GM19023 (cell line): ENCODE data around the gene OSBPL9.

Source experiments
- ATAC-seq: cut with Tn5 transposase; IDR thresholded peaks from one replicate; pipeline ENCODE4 v1.9.1; 2021; ENCODE audit warnings: mild to moderate bottlenecking, moderate library complexity; ENCODE audit not compliant: unreplicated experiment

The OSBPL9 gene

DNA sequence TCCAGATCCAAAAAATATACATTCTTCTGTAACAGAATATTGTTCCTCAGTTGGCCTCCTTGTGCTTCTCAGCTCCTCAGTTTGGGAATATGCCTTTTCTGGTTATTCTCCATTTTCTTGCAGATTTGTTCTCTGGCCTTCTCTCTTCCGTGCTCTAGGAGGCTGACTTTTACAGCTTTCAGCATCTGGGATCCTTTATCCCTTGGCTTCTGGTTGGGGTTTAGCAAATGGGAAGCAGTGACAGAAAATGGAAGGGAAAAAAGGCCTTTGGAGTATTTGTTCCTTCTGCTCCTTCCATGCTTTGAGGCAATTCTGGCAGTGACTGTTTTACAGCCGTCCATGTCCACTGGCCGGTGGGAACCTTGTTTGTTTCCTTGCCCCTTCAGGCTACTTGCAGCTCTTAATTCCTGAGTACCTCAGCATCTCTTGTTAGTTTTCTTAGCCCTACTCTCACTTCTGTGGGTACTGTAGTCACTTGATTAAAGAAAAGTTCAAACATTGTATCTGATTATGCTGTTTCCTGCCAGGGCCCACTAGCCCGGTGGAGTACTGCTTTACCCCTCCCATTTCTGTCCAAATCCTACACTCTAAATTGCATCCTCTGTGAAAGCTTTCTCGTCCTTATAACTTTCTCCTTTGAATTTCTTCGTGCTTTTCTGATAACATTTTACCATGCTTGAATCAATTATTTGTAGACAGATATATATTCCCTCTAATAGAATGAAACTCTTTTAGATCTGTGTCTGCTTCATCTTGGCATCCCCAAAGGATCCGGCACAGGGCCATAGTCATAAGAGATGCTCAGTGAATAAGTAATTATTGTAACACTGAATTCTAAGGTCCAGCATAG lies 118.2 kb downstream of the OSBPL9 start:
- no peak for ATAC-seq

DNA sequence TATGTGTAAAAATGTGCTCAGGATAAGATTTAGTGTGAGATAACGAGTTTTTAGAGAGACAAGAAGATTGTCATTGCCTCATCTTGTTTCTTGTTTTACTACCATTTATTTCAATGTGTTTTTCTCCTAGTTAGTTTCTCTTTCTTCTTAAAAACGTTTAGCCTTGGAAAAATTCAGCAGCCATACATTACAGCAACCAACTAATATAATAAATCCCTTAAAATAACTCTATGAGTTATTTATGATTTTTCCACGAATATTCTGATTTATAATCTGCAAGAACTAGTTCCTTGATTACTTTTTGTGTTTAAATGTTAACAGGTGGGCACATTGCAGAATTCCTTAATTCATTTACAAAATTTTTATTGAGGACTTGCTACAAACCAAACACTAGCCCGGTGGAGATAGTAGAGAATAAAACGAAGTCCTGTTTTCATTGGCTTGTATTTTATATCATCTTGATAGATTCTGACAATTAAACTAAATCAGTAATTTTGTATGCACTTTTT lies 118.9 kb downstream of the OSBPL9 start:
- no peak for ATAC-seq

DNA sequence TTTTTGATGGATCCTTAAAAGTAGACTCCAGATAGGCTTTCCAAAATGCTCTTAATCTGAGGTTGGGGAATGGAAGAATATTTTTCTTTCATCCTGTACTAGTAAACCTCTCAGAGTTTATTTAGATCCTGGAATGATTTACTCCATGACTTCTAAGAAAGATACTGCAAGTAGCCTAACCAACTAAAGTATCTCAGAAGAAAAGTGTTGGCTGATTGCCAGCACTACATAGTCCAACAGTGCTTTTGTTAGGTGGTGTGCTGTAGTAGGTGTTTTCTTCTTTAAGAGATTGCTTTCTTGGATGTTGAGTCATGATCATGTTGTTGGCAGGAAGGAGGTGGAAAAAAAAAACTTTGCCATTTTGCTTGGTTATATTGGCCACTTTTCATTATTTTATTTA lies 119.8 kb downstream of the OSBPL9 start:
- ATAC-seq: no peak

DNA sequence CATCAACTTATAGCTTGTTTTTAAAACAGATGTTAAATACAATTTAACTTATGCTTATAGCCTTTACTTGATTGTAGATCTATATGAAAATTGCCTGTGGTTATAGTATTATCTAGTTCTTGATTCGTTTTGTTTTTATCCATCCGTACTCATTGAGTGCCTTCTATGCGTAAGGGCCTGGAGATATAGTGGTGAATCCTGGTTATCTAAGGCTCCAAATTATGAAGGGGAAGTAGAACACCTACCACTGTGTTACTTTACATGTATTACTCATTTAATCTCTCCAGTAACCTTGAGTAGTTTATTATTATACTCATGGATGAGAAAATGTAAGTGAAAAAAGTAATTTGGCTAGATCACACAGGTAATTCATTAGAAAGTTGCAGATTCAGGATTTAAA lies 121.8 kb downstream of the OSBPL9 start:
- no peak for ATAC-seq

DNA sequence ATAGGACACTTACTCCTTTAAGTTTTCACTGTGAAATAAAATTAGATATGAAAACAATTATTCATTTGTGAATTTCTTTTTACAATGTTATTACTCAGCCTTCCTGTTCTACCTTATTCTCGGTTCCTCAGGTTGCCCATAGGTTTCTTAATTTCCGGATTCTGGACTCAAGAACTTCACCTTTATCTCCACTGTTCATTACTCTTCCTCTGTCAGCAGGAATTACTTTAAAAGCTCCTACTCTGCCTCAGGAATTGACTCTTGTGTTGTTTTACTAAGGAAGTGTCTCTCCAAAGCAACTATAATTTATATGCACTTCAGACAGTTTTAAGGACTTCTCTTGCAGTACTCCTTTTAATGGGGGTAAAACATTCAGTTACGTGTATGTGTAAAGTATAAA lies 123.8 kb downstream of the OSBPL9 start:
- ATAC-seq: no peak

DNA sequence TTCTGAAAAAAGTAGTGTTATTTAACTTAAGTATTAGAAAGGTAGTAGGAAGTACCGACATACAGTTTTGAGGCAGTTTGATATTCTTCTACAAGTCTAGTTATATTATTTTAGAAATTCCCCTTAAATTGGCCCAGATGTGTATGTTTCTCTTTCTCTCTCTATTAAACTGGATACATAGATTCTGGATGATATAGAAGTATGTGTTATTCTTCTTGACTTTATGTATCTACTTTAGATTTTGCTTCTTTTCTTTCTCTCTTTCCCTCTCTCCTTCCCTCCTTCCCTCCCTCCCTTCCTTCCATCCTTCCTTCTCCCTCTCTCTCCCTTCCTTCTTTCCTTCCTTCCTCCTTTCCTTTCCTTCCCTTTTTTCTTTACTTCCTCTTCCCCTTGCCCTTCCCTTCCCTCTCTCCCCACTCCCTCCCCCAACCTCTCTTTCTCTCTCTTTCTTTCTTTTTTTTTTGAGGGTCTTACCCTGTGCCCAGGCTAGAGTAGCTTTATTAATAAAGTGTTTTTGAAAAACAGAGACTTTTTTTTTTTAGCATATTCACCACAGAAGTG lies 124.3 kb downstream of the OSBPL9 start:
- no peak for ATAC-seq

DNA sequence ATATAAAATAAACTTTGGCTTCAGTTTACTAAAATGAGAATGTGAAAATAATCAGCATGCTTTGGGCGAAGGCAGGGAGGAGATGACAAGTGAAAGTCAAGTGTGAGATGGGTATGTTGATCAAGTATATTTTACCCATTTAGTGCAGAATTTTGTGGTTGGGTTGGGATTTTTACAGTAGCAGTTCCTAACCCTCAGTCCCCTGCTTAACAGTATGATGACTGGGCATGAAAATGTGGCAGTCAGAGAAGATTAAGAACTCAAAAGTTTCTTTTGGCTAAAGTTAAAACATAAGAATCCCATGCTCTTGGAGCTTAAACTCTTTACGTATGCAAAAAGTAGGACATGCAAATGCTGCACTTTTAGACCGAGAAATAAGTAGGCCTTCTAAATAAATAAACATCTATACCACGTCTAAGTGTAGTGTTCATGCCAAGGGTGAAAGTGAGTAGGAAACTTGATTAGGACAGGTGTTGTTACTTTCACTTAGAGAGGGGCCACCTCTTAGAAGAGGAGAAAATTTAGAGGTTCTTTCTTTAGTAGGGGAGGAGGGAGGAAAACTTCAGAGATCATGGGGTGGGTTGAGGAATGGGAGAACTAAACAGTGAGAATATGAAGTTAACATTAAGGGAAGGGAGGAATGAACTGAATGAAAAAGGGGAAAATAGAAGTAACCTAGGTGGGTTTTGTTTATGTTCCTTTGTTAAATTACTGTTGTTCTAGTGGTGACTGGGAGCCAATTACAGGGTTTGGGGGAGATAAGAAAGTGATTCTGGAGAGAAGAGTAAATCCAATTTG lies 127.8 kb downstream of the OSBPL9 start:
- no peak for ATAC-seq

DNA sequence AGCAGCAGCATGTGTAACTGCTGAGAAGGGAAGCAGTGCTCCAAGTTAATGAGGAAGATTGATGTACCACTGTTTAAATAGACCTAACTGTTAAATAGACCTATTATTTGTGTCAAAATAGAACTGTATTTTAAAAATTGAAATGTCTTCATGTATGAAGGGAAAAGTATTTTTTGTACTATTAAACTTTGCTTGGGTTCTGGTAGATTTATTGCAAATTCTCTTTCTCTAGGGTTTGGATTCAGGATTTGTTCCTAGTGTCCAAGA lies 128.3 kb downstream of the OSBPL9 start:
- ATAC-seq: no peak

DNA sequence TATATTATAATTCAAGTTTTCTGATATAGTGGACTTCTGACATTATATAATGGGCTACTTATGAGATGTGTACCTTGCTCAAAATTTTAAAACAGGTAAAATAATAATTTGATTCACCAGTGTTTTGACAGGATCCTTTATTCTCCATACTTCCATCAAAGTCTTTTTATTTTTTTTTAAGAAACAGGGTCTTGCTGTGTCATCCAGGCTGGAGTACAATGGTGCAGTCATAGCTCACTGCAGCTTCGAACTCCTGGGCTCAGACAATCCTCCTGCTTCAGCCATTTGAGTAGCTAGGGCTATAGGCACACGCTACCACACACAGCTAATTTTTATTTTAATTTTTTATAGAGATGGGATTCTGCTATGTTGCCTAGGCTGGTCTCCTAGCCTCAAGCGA lies 132.3 kb downstream of the OSBPL9 start:
- no peak for ATAC-seq

DNA sequence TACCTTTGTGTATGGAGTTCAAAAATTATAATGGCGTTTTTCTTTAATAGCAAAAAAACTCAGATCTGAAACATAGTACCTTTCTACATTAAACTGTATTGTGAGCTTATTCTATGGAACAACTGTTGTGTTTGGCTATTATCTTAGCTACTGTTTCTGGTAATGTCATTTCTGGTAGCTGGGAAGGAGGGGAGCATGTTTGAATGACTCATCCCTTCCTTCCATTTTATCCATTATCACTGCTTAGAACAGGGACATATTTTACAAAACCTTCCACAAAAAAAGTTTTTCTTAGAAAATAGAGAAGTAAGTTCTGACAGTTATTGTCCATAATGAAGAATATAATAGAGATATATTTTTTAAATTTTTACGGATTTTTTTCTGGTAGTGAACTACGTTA lies 133.3 kb downstream of the OSBPL9 start:
- no peak for ATAC-seq

DNA sequence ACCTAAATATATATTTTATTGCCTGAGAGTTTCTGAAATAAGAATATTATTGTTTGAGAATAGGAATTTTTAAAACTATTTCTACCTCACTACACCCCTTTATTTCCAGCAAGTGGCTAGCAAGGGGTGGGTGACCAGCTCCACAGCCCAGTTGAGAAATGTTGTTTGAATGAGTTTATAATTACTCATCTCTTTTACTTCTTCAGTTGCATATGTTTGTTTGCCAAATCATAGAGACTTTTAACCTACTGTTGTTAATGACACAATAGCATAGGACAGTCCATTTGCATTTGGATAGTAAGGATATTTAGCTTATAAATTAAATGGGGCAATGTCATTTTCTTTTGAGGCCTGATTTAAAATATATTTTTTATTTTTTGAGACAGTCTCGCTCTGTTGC lies 133.8 kb downstream of the OSBPL9 start:
- no peak for ATAC-seq

DNA sequence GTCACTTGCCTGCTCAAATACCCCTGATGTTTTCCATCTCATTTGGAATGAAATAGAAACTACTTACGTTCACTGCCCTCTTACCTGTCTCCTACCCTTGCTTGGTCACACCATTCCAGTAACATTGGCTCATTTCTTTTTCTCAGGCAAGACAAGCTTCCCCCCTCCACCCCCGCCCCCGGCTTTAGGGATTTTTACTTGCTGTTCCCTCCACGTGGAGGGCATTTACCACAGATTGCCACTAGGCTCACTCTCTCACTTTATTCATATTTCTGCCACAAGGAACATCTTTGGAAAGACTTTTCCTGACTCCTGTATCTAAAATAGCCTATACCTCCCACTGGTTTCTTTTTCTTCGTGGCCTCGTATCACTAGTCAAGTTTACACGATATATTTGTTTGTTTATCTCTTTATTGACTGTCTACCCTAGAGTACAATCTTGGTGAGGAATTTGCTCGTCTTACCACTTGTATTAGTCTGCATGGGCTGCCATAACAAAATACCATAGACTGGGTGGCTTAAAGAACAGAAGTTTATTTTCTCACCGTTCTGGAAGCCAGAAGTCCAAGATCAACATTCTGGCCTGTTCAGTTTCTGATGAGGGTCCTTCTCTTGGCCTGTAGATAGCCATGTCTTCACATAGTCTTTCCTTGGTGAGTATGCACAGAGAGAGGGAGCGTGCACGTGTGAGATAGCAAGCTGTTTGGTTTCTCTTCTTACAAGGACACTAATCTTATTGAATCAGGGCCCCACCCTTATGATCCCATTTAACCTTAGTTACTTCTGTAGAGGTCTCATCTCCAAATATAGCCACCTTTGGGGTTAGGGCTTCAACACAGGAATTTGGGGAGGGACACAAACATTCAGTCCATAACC lies 135.4 kb downstream of the OSBPL9 start:
- ATAC-seq: no peak

DNA sequence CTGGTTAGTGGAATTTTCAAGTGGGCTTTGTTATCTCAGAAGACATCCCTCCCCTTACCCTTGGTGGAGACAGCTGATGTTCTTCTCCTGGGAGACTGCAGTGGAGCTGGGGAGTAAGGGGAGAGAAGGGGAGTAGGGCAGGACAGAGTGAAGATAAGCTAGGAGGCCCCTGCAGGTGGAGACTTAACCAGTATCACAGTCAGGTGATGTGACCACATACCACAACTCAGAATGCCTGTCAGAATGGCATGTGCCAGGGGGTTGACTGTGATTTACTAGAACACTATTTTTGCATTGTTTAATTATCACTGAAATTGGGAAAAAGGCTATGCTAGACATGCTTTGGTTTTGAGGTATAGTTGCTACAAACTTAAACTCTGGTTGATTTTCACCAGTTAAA lies 137.1 kb downstream of the OSBPL9 start:
- ATAC-seq: no peak

DNA sequence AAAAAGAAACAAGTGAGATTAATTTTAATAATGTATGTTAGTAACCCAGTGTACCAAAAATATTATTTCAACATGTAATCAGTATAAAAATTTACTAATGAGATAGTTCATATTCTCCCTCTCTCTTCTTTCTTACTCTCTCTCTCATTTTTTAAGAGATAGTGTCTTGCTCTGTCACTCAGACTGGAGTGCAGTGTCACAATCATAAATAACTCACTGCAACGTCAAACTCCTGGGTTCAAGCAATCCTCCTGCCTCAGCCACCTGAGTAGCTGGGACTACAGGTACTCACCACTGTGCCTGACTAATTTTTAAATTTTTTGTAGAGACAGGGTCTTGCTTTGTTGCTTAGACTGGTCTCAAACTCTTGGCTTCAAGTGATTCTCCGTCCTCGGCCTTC lies 137.8 kb downstream of the OSBPL9 start:
- ATAC-seq: no peak

DNA sequence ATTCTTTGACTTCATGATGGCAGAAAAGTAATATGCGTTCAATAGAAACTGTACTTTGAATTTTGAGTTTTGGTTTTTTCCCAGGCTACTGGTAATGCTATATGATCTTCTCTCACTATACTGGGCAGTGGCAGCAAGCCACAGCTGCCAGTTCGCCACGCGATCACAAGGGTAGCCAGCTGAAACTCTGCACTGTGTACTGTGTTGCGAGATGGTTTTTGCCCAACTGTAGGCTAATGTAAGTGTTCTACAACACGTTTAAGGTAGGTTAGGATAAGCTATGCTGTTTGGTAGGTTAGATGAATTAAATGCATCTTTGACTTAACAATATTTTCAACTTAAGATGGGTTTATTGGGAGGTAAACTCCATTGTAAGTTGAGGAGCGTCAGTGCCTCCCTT lies 138.5 kb downstream of the OSBPL9 start:
- ATAC-seq: no peak

DNA sequence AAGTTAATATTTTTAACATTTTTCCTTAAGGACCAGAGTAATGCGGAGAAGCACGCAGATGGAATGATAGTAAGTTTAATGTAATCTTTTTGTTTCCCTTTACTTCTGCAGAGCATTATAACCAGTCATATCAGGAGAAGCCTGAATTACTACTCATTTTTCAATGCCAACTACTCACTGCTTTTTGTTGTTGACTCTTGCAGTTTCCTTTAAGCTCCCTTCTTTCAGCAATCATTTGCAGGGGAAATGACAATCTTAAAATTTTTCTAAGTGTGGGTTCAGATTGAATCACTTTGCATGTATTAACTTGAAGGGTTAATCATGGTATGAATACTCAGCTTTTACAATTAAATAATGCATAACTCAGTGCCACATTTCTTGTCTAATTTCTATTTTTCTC lies 139.4 kb downstream of the OSBPL9 start:
- no peak for ATAC-seq

DNA sequence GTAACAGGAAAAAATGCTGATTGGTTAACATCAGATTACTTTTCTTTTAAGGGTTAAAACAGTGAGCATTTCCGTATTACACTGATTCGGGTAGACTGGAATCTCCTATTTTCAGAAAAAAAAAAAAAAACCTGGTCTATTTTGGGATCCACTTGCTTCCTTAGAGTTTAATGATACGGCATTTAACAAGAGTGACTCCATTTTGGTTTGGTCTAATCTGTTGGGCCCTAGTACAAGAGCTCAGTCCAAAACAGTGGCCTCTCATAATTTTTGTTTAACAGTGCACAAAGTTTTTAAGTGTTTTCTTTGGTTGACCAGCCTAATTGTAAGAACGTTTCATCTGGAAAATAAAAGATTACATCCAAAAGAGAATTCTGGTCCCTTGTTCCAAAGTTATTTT lies 141.4 kb downstream of the OSBPL9 start:
- no peak for ATAC-seq

DNA sequence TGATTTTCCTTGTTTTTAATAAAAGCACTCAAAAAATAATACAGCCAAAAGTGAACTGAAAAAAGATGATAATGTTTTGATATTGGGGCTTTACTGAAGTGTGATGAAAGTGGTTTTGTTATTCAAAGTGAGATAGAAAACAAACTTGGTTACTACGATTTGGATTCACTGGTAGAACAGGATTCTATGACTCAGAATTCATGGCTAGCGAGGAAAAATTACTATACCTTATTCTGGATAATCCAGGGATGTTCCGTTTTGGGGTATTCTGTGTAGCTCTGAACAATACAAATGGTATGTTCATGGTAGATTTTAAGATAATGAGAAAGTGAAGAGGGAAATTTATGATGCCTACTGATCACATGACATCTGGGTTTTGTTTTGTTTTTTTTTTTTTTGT lies 144.0 kb downstream of the OSBPL9 start:
- ATAC-seq: no peak

DNA sequence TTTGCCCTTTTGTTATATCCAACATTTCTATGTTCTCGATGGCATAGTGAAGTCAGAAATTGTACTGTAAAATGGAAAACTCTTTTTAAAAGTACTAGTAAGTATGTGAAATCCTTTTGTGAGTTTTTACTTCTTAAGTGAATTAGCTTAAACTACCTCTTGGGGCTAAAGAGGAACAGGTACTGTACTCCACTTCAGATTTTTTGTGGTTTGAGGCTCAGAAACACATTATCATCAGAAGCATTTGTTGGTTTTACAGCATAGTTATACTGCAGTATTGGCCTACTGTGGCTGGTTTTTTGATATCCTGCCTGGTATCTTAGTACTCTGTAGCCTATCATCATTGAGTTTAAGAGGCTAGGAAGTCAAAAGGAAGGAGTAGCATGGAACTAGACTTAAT lies 144.5 kb downstream of the OSBPL9 start:
- ATAC-seq: no peak

DNA sequence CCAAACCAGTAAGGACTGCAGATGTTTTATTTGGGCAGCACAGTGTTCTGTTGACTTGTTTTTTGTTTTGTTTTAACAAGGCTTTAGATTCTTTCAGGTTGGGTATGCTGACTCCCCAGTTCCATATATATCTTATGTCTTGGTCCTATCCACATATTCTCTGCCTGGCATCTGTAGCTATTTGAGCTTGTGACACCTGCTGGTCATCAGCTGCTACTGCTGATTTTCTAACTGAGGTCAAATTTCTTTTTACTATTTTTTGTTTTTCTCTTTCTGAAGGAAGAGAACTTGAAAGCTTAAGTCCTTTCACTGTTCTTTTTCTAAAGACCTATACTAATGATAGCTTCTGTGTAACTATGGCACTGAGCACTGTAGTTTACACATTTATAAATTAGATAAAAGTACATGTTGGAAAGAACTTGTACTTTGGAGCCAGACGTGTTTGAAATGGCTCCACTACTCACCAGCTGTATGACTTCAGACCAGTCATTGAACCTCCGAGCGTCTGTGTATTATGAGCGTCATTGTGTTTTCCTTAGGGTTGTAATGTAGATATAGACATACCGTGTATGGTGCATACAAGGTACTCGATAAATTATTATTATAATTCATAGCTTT lies 152.2 kb downstream of the OSBPL9 start:
- no peak for ATAC-seq

DNA sequence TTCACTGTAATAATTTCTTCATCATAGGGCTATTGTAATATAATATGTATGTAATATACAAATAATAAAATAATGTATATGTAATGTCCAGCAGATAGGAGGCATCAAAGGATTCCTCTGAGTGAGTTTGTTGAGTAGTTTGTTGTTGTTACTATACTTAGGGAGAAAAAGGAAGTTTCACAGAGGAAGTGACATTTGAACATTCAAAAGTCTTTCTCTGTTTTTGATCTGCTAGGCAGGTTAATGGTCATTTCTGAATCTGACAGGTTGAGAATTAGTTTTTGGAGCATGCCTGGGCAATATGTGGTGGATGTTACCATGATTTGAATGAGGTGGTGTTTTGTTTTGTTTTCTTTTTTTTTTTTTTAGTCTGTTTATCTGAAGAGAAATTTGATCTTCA lies 159.5 kb downstream of the OSBPL9 start:
- ATAC-seq: no peak
